GM23338 (cell line): ENCODE data around the gene SMOC1.

ENCODE experiments used
- CTCF ChIP-seq, 2 experiments: fragments of 200-600 bp in 1 of 2; sonication (generic) in 1 of 2; conservative IDR thresholded peaks; 2 replicates each; pipeline versions ENCODE4 v1.5.1 to v1.6.1; 2016 to 2017; ENCODE audit warnings: antibody characterized with exemption in 2 of 2, low read depth in 2 of 2, mild to moderate bottlenecking in 2 of 2, moderate library complexity in 1 of 2
- EZH2 ChIP-seq: fragments of 200-600 bp; sonication (generic); IDR thresholded peaks from one replicate; pipeline ENCODE4 v1.8.0; 2017; ENCODE audit warnings: antibody characterized with exemption, mild to moderate bottlenecking, low read depth; ENCODE audit not compliant: unreplicated experiment
- EZH2phosphoT487 ChIP-seq: fragments of 200-600 bp; sonication (generic); IDR thresholded peaks from one replicate; pipeline ENCODE4 v1.8.1; 2018; ENCODE audit warnings: antibody characterized with exemption; ENCODE audit not compliant: unreplicated experiment
- JUNB ChIP-seq: IDR thresholded peaks from one replicate; pipeline ENCODE4 v1.6.1; 2016; ENCODE audit warnings: antibody characterized with exemption; ENCODE audit not compliant: unreplicated experiment
- POLR2AphosphoS5 ChIP-seq: IDR thresholded peaks from 2 replicates; pipeline ENCODE4 v1.6.1; 2016; ENCODE audit warnings: antibody characterized with exemption, low read depth
- REST ChIP-seq: IDR thresholded peaks from one replicate; pipeline ENCODE4 v1.6.1; 2018; ENCODE audit warnings: antibody characterized with exemption; ENCODE audit not compliant: unreplicated experiment

- TF ChIP-seq CTCF (conservative IDR thresholded peaks at IDR 0.05; ENCODE audit: low read depth in 2 of 2) (peak in 1 of 2 experiments; percentile 37; a peak in 2 of 4 replicates), EZH2 (no peak), REST (no peak), POLR2AphosphoS5 (no peak), EZH2phosphoT487 (no peak), JUNB (no peak)
Observed at GRCh38 chr14:69924201-69924600, 45.0 kb downstream of the SMOC1 start.
